COR-L47 (cell line): Measurements from ENCODE around the gene SLIT3.

ENCODE experiments used
- DNase-seq: peaks from one replicate; lab custom pipeline; 2025; lab: John Stamatoyannopoulos, UW

The SLIT3 gene

GRCh38 chr5:169029661-169030274 lies 271.2 kb downstream of the SLIT3 start:
- DNase-seq = no peak

DNA sequence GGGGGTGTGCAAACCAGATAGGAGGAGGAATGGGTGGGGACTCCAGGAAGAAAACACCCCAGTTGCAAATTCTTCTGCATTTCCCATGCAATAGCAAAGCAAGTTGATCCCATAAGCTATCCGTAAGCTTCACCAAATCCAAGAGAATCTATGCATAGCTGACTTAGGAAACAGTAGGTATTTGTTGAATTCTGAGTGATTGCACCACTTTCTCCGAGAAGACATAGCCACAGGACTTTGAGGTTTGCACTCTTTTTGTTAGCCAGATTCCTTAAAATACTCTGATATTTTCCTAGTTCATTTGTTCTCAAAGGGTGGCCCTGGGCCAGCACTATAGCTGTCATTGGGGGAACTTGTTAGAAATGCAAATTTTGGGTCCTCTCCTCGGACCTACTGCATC lies 271.9 kb downstream of the SLIT3 start:
- no peak for DNase-seq

GRCh38 chr5:169027501-169028061 lies 273.4 kb downstream of the SLIT3 start:
- no peak for DNase-seq

- no peak for DNase-seq
Measured at GRCh38 chr5:169025491-169025890, 275.4 kb downstream of the SLIT3 start.

- no peak for DNase-seq
Measured at GRCh38 chr5:169024421-169024820, 276.5 kb downstream of the SLIT3 start.

- no peak for DNase-seq
Measured at GRCh38 chr5:169022718-169023117, 278.2 kb downstream of the SLIT3 start.

- DNase-seq = no peak
Measured at GRCh38 chr5:169020102-169020501, 280.8 kb downstream of the SLIT3 start.

GRCh38 chr5:169018925-169019324 lies 282.0 kb downstream of the SLIT3 start:
- DNase-seq = no peak

GRCh38 chr5:169015991-169016390 lies 284.9 kb downstream of the SLIT3 start:
- DNase-seq = no peak

- no peak for DNase-seq
Measured at GRCh38 chr5:169013846-169014245, 287.1 kb downstream of the SLIT3 start.

DNA sequence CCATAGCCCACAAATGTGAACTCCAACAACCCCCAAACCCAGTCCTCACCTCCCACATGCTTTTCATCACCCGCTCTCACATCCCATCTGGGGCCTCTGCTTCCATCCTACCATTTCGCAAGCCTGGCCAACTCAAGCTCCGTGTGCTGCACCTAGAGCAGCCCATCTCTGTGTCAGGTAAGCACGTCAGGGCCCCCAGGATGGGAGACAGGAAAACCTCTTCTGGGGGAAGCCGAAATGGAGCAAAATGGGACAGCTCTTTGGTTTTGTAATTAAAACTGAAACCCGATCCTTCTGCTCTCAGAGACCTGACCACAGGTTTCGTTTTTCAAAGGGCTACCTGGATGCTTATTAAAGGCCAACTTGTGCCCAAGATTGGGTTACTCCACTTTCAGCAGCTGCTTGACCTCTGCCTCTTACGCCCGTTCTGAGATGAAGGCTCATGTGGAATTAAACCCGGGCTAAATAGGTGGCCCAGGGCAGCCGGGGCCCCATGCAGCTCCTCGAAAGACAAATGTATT lies 287.7 kb downstream of the SLIT3 start:
- no peak for DNase-seq

- DNase-seq = no peak
Measured at GRCh38 chr5:169012450-169012849, 288.5 kb downstream of the SLIT3 start.

GRCh38 chr5:169011451-169011850 lies 289.5 kb downstream of the SLIT3 start:
- DNase-seq = no peak

DNA sequence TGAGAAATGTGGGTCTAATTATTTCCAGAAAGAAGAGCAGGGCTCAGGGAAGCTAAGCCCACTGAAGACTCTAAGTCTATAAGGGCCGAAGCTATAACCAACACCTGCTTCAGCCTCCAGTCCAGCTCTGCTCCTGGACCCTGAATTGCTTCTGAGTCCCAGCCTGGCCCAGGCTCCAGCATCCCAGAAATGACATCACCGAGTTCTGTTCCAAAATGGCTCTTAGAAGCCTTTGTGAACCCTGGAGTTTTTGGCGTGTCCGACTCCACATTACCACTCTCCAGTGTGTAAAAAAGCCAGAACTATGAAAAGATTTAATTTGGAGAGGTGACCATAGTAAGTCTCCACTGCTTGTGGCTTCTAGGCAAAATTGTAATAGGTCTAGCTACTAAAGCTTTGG lies 289.9 kb downstream of the SLIT3 start:
- no peak for DNase-seq

DNA sequence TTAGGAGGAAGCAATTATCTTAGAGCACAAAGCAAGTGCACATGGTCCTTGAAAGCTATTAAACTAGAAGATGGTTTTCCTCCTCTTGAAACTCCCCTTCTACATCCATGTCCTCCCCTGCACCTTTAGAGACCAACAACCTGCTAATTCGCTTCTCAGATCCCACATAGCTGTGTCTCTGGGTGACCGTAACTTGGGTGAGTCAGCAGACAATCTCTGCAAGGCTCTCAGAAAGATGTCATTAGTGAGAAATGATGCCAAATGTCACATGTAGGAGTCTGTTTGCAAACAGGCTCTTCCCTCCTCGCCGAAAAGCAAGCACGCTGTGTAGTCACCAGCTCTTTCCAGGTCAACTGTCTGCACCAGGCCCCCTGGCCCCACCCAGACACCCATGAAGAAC lies 291.8 kb downstream of the SLIT3 start:
- no peak for DNase-seq

DNA sequence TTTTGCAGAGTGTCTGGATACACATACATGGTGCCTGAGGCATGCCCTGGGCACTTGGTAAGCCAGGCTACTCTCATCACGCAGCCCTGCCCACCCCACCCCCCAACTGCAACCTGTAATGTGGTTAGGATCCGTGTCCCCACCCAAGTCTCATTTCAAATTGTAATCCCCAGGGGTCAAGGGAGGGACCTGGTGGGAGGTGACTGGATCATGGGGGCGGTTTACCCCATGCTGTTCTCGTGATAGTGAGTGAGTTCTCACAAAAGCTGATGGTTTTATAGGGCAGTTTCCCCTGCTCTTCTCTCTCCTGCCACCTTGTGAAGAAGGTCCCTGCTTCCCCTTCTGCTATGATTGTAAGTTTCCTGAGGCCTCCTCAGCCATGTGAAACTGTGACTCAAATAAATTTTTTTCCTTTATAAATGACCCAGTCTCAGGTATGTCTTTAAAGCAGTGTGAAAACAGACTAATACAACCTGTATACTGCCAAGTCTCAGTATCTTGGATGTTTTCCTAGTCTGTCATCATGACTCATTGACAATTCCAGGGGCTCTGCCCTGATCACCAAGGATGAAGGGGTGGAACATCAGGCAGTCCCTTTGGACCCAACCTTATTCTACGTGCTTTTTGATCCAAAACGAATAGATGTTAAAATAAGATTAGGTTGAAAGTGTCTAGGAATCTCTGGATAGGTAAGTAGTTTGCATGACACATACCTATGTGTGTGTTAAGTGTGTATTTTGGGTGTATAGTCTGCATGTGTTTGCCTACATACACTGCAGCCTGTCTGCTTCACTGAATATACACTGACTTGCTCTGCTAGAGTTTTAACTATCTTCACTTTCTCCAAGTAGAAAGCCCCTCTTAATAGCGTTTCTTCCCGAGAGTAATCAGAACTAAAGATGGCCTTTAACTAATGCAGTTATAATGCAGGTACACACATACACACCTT lies 293.8 kb downstream of the SLIT3 start:
- DNase-seq = no peak

DNA sequence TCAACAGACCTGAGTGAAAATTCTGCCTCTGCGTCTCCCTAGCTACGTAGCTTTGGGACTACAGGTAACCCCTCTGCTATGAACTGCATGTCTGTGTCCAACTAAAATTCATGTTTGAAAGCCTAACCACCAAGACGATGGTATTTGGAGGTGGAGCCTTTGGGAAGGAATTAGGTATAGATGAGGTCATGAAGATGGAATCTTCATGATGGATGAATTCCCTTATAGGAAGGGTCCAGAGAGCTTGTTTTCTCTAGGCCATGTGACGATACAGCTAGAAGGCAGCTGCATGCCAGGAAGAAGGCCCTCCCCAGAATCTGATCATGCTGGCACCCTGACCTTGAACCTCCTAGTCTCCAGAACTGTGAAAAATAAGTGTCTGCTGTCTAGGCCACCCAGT lies 296.4 kb downstream of the SLIT3 start:
- no peak for DNase-seq

- no peak for DNase-seq
Measured at GRCh38 chr5:169003721-169004541, 297.0 kb downstream of the SLIT3 start.

GRCh38 chr5:169002953-169003555 lies 297.9 kb downstream of the SLIT3 start:
- DNase-seq = no peak

DNA sequence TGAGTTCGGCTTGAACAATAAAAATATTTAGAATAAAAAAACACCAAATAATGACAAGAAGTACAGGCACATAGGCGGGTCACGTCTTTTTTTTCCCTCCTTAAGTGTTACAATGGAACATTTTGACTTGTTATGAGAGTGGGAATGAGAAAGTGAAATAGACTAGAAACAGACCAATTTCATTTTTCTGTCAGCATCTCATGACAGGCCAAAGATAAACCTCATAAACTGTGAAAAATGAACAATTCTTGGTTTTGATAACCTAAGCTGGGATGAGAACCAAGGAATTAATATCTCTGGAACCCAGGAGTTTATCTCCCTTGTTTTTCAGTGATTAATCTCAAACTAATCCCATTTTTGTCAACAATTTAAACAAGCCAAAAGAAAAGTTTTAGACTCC lies 299.5 kb downstream of the SLIT3 start:
- no peak for DNase-seq

- no peak for DNase-seq
Measured at GRCh38 chr5:168995024-168995423, 305.9 kb downstream of the SLIT3 start.

- no peak for DNase-seq
Measured at GRCh38 chr5:168992687-168993086, 308.3 kb downstream of the SLIT3 start.
